SK-N-SH treated with all-trans-retinoic acid at 6 μM for 48 hours (cell line): Measurements from ENCODE around the gene DAB2IP.

Experiments used
- ESRRG ChIP-seq: fragments of 250-450 bp; sonication (Bioruptor Pico); IDR thresholded peaks from 2 replicates; pipeline ENCODE4 v1.6.1; 2021; ENCODE audit warnings: mild to moderate bottlenecking
- ISL1 ChIP-seq: fragments of 250-450 bp; sonication (Bioruptor Pico); IDR thresholded peaks from 2 replicates; pipeline ENCODE4 v2.1.2; 2022; ENCODE audit warnings: mild to moderate bottlenecking, moderate library complexity
- OSR1 ChIP-seq: fragments of 250-450 bp; sonication (Bioruptor Pico); IDR thresholded peaks from 2 replicates; pipeline ENCODE4 v1.8.0; 2022; ENCODE audit warnings: moderate library complexity, mild to moderate bottlenecking, inconsistent platforms
- PPARA ChIP-seq: fragments of 250-450 bp; sonication (Bioruptor Pico); IDR thresholded peaks from 2 replicates; pipeline ENCODE4 v1.5.0; 2020; ENCODE audit warnings: mild to moderate bottlenecking, borderline replicate concordance
- RARB ChIP-seq: fragments of 250-450 bp; sonication (Bioruptor Pico); IDR thresholded peaks from 2 replicates; pipeline ENCODE4 v1.8.0; 2021; ENCODE audit warnings: mild to moderate bottlenecking, moderate library complexity
- TCF4 ChIP-seq: fragments of 250-450 bp; sonication (Bioruptor Pico); IDR thresholded peaks from 2 replicates; pipeline ENCODE4 v1.8.0; 2021; ENCODE audit warnings: mild to moderate bottlenecking, moderate library complexity, borderline replicate concordance
- ZFP30 ChIP-seq: fragments of 450-650 bp; formaldehyde crosslinking; IDR thresholded peaks from 2 replicates; pipeline ENCODE4 v1.5.0; 2022; ENCODE audit warnings: mild to moderate bottlenecking, moderate library complexity
- ZNF70 ChIP-seq: fragments of 450-650 bp; formaldehyde crosslinking; IDR thresholded peaks from 2 replicates; pipeline ENCODE4 v1.5.0; 2020; ENCODE audit warnings: mild to moderate bottlenecking, moderate library complexity
- TF ChIP-seq, protein P1 (sequence below): fragments of 250-450 bp; sonication (Bioruptor Pico); IDR thresholded peaks from 2 replicates; pipeline ENCODE4 v1.8.0; 2020; ENCODE audit warnings: mild to moderate bottlenecking, moderate library complexity, borderline replicate concordance
- TF ChIP-seq, protein P2 (sequence below): fragments of 250-450 bp; sonication (Bioruptor Pico); IDR thresholded peaks from 2 replicates; pipeline ENCODE4 v1.5.0; 2020; ENCODE audit warnings: mild to moderate bottlenecking, moderate library complexity

DNA sequence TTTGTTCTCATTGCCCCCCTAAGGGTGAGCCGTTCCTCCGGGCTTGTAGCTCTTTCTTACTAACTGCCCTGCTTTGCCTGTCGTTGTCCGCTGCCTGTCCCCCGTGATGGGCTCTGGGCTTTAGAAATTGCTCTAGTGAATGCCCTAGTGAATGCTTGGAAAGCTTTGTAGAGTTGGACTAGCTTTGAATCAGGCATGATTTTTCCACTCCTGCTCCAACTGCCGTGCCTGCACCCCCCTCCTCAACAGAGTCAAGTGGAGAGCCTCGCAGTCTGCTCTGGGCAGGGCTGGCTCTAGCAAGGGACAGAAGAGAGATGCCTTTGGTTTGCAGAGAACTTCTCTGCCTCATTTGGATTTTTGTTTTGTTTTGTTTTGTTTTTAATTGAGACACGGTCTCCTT, 46.8 kb upstream of the DAB2IP start:
- TF ChIP-seq ESRRG (CRISPR knock-in tag) = no peak
- TF ChIP-seq, protein P1, sequence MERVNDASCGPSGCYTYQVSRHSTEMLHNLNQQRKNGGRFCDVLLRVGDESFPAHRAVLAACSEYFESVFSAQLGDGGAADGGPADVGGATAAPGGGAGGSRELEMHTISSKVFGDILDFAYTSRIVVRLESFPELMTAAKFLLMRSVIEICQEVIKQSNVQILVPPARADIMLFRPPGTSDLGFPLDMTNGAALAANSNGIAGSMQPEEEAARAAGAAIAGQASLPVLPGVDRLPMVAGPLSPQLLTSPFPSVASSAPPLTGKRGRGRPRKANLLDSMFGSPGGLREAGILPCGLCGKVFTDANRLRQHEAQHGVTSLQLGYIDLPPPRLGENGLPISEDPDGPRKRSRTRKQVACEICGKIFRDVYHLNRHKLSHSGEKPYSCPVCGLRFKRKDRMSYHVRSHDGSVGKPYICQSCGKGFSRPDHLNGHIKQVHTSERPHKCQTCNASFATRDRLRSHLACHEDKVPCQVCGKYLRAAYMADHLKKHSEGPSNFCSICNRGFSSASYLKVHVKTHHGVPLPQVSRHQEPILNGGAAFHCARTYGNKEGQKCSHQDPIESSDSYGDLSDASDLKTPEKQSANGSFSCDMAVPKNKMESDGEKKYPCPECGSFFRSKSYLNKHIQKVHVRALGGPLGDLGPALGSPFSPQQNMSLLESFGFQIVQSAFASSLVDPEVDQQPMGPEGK (CRISPR knock-in tag) = no peak
- TF ChIP-seq RARB (CRISPR knock-in tag) = no peak
- no peak for TF ChIP-seq OSR1
- TF ChIP-seq ZNF70 (CRISPR knock-in tag) = no peak
- no peak for TF ChIP-seq PPARA
- no peak for TF ChIP-seq TCF4 (CRISPR knock-in tag)
- TF ChIP-seq, protein P2, sequence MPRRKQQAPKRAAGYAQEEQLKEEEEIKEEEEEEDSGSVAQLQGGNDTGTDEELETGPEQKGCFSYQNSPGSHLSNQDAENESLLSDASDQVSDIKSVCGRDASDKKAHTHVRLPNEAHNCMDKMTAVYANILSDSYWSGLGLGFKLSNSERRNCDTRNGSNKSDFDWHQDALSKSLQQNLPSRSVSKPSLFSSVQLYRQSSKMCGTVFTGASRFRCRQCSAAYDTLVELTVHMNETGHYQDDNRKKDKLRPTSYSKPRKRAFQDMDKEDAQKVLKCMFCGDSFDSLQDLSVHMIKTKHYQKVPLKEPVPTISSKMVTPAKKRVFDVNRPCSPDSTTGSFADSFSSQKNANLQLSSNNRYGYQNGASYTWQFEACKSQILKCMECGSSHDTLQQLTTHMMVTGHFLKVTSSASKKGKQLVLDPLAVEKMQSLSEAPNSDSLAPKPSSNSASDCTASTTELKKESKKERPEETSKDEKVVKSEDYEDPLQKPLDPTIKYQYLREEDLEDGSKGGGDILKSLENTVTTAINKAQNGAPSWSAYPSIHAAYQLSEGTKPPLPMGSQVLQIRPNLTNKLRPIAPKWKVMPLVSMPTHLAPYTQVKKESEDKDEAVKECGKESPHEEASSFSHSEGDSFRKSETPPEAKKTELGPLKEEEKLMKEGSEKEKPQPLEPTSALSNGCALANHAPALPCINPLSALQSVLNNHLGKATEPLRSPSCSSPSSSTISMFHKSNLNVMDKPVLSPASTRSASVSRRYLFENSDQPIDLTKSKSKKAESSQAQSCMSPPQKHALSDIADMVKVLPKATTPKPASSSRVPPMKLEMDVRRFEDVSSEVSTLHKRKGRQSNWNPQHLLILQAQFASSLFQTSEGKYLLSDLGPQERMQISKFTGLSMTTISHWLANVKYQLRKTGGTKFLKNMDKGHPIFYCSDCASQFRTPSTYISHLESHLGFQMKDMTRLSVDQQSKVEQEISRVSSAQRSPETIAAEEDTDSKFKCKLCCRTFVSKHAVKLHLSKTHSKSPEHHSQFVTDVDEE = no peak
- no peak for TF ChIP-seq ZFP30 (CRISPR knock-in tag)
- no peak for TF ChIP-seq ISL1 (CRISPR knock-in tag)
